Fibroblast of villous mesenchyme (primary cell): ENCODE results near the gene ZNF326. TPM values are rescaled to one million over a fixed set of nuclear protein-coding genes. Genes with fewer than 3 reads are reported as not detected.
A peak's percentile ranks its signal among the peaks of the same experiment; 100 is the strongest.

Source experiments
- DNase-seq: peaks from one replicate; pipeline ENCODE4 v3.0.0-alpha.2; 2010; ENCODE audit warnings: low read depth
- H3K4me3 ChIP-seq: 2 replicates; pipeline ENCODE4 v1.5.1; 2011; ENCODE audit warnings: low read depth, mild to moderate bottlenecking, low read length
- total RNA-seq: library from RNA; depleted of rRNA; stranded (reverse); fragments of >200 nt; gene quantifications from 2 replicates; pipeline ENCODE4 v1.2.3, GENCODE V29; 2012
- TF ChIP-seq, protein P1 (sequence below): IDR thresholded peaks from 2 replicates; pipeline ENCODE4 v1.5.1; 2012; ENCODE audit warnings: low read depth, mild to moderate bottlenecking, low read length; ENCODE audit not compliant: insufficient read depth

Gene ZNF326
- total RNA-seq, 1 donor: 12.1 TPM

- peak; percentile 24 for DNase-seq
- H3K4me3 ChIP-seq: no peak overlapping the region
- TF ChIP-seq, protein P1, sequence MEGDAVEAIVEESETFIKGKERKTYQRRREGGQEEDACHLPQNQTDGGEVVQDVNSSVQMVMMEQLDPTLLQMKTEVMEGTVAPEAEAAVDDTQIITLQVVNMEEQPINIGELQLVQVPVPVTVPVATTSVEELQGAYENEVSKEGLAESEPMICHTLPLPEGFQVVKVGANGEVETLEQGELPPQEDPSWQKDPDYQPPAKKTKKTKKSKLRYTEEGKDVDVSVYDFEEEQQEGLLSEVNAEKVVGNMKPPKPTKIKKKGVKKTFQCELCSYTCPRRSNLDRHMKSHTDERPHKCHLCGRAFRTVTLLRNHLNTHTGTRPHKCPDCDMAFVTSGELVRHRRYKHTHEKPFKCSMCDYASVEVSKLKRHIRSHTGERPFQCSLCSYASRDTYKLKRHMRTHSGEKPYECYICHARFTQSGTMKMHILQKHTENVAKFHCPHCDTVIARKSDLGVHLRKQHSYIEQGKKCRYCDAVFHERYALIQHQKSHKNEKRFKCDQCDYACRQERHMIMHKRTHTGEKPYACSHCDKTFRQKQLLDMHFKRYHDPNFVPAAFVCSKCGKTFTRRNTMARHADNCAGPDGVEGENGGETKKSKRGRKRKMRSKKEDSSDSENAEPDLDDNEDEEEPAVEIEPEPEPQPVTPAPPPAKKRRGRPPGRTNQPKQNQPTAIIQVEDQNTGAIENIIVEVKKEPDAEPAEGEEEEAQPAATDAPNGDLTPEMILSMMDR: no peak
These were observed 17.4 kb downstream of the ZNF326 start for GRCh38 chr1:90012300-90012699.

DNA sequence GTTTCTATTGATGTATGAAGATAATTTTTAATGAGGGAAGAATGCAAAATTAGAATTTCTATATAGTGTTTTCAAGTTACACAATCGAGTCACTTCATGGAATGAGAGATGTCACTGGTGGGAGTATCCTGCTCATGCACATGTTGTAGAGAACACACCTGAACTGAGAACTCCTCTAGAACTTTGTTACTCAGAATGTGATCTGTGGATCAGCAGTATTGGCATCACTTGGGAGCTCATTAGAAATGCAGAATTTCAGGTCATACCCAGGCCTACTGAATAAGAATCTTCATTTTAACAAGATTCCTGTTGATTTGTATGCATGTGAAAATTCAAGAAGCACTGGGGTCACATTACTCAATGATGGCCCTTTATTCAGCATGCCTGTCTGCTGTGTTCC is 28.8 kb downstream of the ZNF326 start:
- no peak overlapping the region for H3K4me3 ChIP-seq
- no peak for DNase-seq
- TF ChIP-seq, protein P1: no peak

GRCh38 chr1:90027281-90027680 is 32.4 kb downstream of the ZNF326 start:
- DNase-seq: no peak
- TF ChIP-seq, protein P1: no peak
- no peak overlapping the region for H3K4me3 ChIP-seq

- TF ChIP-seq, protein P1: no peak
- no peak for DNase-seq
- H3K4me3 ChIP-seq: no peak overlapping the region
These were observed 44.7 kb downstream of the ZNF326 start for GRCh38 chr1:90039652-90040051.

DNA sequence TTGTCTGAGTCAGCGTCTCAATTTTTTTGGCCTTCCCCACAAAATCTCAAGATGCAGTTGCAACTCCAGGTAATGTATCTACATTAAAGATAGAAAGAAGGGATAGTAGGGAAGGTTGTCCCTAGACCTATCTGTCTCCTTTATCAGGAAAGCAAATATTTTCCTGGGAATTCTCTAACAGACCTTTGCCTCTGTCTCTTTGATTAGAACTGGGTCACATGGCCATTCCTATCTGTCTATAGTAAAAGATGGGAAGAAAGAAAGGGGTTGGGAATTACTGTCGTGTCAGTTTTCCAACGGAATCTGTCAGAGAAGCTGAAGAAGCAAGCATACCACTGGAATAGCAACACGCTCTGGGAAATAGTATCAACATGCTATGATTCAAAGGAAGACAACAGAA is 48.7 kb downstream of the ZNF326 start:
- no peak overlapping the region for H3K4me3 ChIP-seq
- TF ChIP-seq, protein P1: no peak
- no peak for DNase-seq

GRCh38 chr1:90044346-90044745 is 49.4 kb downstream of the ZNF326 start:
- TF ChIP-seq, protein P1: no peak
- DNase-seq: no peak
- H3K4me3 ChIP-seq: no peak overlapping the region

- no peak overlapping the region for H3K4me3 ChIP-seq
- DNase-seq: peak; percentile 16
- TF ChIP-seq, protein P1: peak; percentile 72
These were observed 51.1 kb downstream of the ZNF326 start for GRCh38 chr1:90045853-90046563.
